Measurements from ENCODE around the gene VASH1. TPM values are rescaled to one million over a fixed set of nuclear protein-coding genes. Genes with fewer than 3 reads are reported as not detected.

Gene VASH1
- total RNA-seq, 1 donor from 2014 or later, result 19.5 TPM

DNA sequence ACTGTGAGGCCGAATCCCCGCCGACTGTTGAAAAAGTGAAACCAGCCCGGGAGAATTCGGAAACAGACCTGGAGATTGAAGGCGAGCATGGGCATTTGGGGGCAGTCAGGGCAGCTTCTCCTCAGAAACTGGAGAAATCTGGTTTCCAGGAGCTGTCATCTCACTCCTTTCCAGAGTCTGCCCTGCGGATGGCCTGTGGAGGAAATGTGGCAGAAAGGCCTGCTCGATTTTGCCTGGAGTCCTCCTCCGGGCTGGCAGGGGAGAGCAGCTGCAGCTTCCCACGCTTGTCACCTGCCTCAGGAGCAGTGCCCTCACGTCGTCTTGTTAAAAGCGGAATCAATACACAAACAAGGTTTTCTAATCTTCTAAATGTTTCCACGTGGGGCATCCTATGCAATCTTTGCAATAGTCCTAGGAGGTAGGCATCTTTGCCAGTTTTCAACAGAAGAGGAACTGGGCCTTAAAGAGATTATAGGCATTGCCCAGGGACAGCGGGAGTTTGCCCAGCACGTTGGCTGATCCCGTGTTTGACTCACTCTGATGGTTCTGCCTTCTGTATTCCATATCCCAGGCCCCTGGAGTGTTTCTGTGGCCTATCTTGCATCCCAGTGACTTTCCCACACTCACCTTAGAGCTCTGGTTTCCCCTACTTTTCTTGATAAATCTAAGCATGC lies 67.2 kb downstream of the VASH1 start:
- H3K27me3 Mint-ChIP-seq (ENCODE audit: unreplicated experiment), result peaks cover 32% of the 10 kb centered on the region
- H3K27ac Mint-ChIP-seq (ENCODE audit: unreplicated experiment), result no peak overlapping the region
- no peaks in the 10 kb centered on the region for H3K36me3 Mint-ChIP-seq (ENCODE audit: unreplicated experiment)
- DNase-seq (ENCODE audit: extremely low spot score, unreplicated experiment), result no peak
- H3K4me1 Mint-ChIP-seq (ENCODE audit: unreplicated experiment), result no peaks in the 10 kb centered on the region
- no peak for TF ChIP-seq CTCF (IDR thresholded peaks at IDR 0.05)
- peaks cover 3% of the 10 kb centered on the region for H3K9me3 Mint-ChIP-seq (ENCODE audit: unreplicated experiment)
- no peak overlapping the region for H3K4me3 Mint-ChIP-seq (ENCODE audit: unreplicated experiment)

DNA sequence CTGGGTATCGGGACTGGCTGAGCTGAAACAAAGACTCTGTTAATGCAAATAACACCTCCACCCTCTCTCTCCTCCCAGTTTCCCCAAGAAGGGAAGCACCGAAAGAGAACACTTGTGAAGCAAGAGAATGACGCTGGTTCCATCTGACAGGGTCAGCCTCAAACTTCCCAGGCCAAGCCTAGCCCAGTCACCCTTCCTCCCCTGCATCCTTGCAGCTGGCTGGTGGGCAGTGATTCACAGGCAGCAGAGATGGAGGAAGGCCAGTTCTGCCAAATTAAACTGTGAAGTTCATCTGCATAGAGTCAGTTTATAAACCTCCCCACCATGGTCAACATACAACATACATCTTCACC lies 67.7 kb downstream of the VASH1 start:
- peaks cover 34% of the 10 kb centered on the region for H3K27me3 Mint-ChIP-seq (ENCODE audit: unreplicated experiment)
- DNase-seq (ENCODE audit: extremely low spot score, unreplicated experiment), result no peak
- H3K4me3 Mint-ChIP-seq (ENCODE audit: unreplicated experiment), result no peak overlapping the region
- no peaks in the 10 kb centered on the region for H3K36me3 Mint-ChIP-seq (ENCODE audit: unreplicated experiment)
- no peak for TF ChIP-seq CTCF (IDR thresholded peaks at IDR 0.05)
- H3K27ac Mint-ChIP-seq (ENCODE audit: unreplicated experiment), result no peak overlapping the region
- H3K4me1 Mint-ChIP-seq (ENCODE audit: unreplicated experiment), result no peaks in the 10 kb centered on the region
- peaks cover 3% of the 10 kb centered on the region for H3K9me3 Mint-ChIP-seq (ENCODE audit: unreplicated experiment)

GRCh38 chr14:76829650-76830421 lies 68.6 kb downstream of the VASH1 start:
- no peak for DNase-seq (ENCODE audit: extremely low spot score, unreplicated experiment)
- no peak overlapping the region for H3K27ac Mint-ChIP-seq (ENCODE audit: unreplicated experiment)
- peaks cover 37% of the 10 kb centered on the region for H3K27me3 Mint-ChIP-seq (ENCODE audit: unreplicated experiment)
- no peaks in the 10 kb centered on the region for H3K4me1 Mint-ChIP-seq (ENCODE audit: unreplicated experiment)
- H3K9me3 Mint-ChIP-seq (ENCODE audit: unreplicated experiment), result peaks cover 3% of the 10 kb centered on the region
- H3K4me3 Mint-ChIP-seq (ENCODE audit: unreplicated experiment), result no peak overlapping the region
- no peaks in the 10 kb centered on the region for H3K36me3 Mint-ChIP-seq (ENCODE audit: unreplicated experiment)
- TF ChIP-seq CTCF (IDR thresholded peaks at IDR 0.05), result no peak

GRCh38 chr14:76830556-76830955 lies 69.3 kb downstream of the VASH1 start:
- Mint-ChIP-seq H3K27me3 (ENCODE audit: unreplicated experiment) (peaks cover 34% of the 10 kb centered on the region), H3K9me3 (ENCODE audit: unreplicated experiment) (peaks cover 3% of the 10 kb centered on the region), H3K4me3 (ENCODE audit: unreplicated experiment) (no peak overlapping the region), H3K4me1 (ENCODE audit: unreplicated experiment) (no peaks in the 10 kb centered on the region), H3K36me3 (ENCODE audit: unreplicated experiment) (no peaks in the 10 kb centered on the region), H3K27ac (ENCODE audit: unreplicated experiment) (no peak overlapping the region)
- DNase-seq (ENCODE audit: extremely low spot score, unreplicated experiment), result no peak
- no peak for TF ChIP-seq CTCF (IDR thresholded peaks at IDR 0.05)

- Mint-ChIP-seq H3K4me3 (ENCODE audit: unreplicated experiment) (no peak overlapping the region), H3K27ac (ENCODE audit: unreplicated experiment) (no peak overlapping the region), H3K27me3 (ENCODE audit: unreplicated experiment) (peaks cover 42% of the 10 kb centered on the region), H3K9me3 (ENCODE audit: unreplicated experiment) (peaks cover 3% of the 10 kb centered on the region), H3K36me3 (ENCODE audit: unreplicated experiment) (no peaks in the 10 kb centered on the region), H3K4me1 (ENCODE audit: unreplicated experiment) (no peaks in the 10 kb centered on the region)
- DNase-seq (ENCODE audit: extremely low spot score, unreplicated experiment), result no peak
- TF ChIP-seq CTCF (IDR thresholded peaks at IDR 0.05), result no peak
Measured at GRCh38 chr14:76832503-76832988, 71.3 kb downstream of the VASH1 start.
